HG03439 (cell line): ENCODE results near the gene PDLIM1.

Experiments used
- ATAC-seq: cut with Tn5 transposase; IDR thresholded peaks from one replicate; pipeline ENCODE4 v1.9.1; 2021; ENCODE audit warnings: mild to moderate bottlenecking, moderate library complexity; ENCODE audit not compliant: unreplicated experiment

The PDLIM1 gene

GRCh38 chr10:95265572-95265971 is 25.2 kb downstream of the PDLIM1 start:
- no peak for ATAC-seq

- no peak for ATAC-seq
These were observed 26.4 kb downstream of the PDLIM1 start for GRCh38 chr10:95264227-95265051.

- ATAC-seq: no peak
These were observed 27.0 kb downstream of the PDLIM1 start for GRCh38 chr10:95263864-95264226.

GRCh38 chr10:95262763-95263518 is 27.9 kb downstream of the PDLIM1 start:
- no peak for ATAC-seq

GRCh38 chr10:95261926-95262325 is 28.9 kb downstream of the PDLIM1 start:
- no peak for ATAC-seq

- no peak for ATAC-seq
These were observed 29.8 kb downstream of the PDLIM1 start for GRCh38 chr10:95260909-95261552.

GRCh38 chr10:95260397-95260881 is 30.4 kb downstream of the PDLIM1 start:
- ATAC-seq: peak; percentile 72

GRCh38 chr10:95257849-95258248 is 33.0 kb downstream of the PDLIM1 start:
- ATAC-seq: no peak

GRCh38 chr10:95256268-95256667 is 34.5 kb downstream of the PDLIM1 start:
- ATAC-seq: no peak

- no peak for ATAC-seq
These were observed 36.2 kb downstream of the PDLIM1 start for GRCh38 chr10:95254629-95255028.

- ATAC-seq: no peak
These were observed 37.1 kb downstream of the PDLIM1 start for GRCh38 chr10:95253686-95254085.

GRCh38 chr10:95253007-95253406 is 37.8 kb downstream of the PDLIM1 start:
- no peak for ATAC-seq

- no peak for ATAC-seq
These were observed 39.9 kb downstream of the PDLIM1 start for GRCh38 chr10:95250856-95251255.

- no peak for ATAC-seq
These were observed 41.3 kb downstream of the PDLIM1 start for GRCh38 chr10:95249467-95249866.

- no peak for ATAC-seq
These were observed 41.8 kb downstream of the PDLIM1 start for GRCh38 chr10:95248989-95249388.

GRCh38 chr10:95247881-95248583 is 42.8 kb downstream of the PDLIM1 start:
- ATAC-seq: no peak

GRCh38 chr10:95247200-95247880 is 43.5 kb downstream of the PDLIM1 start:
- ATAC-seq: no peak

- peak; percentile 42 for ATAC-seq
These were observed 44.2 kb downstream of the PDLIM1 start for GRCh38 chr10:95246582-95247051.

GRCh38 chr10:95245425-95246055 is 45.3 kb downstream of the PDLIM1 start:
- ATAC-seq: peak; percentile 89

GRCh38 chr10:95244152-95244551 is 46.7 kb downstream of the PDLIM1 start:
- ATAC-seq: no peak
